HFF-Myc (cell line): ENCODE results near the gene NPC1.
"Not testable (repeated sequence)": the region's sequence is repeated elsewhere in the genome, so short reads cannot be mapped to it uniquely, and the experiment has no call there.

Experiments used
- DNase-seq: peaks from one replicate; pipeline ENCODE4 v3.0.0-alpha.2; 2011; ENCODE audit warnings: low read depth; ENCODE audit errors: extremely low read depth
- H3K4me3 ChIP-seq: replicated peaks from 2 replicates; pipeline ENCODE4 v1.5.1; 2011; ENCODE audit warnings: low read depth, mild to moderate bottlenecking, control low read depth, low read length
- CTCF ChIP-seq: IDR thresholded peaks from 2 replicates; pipeline ENCODE4 v1.5.1; 2012; ENCODE audit warnings: mild to moderate bottlenecking, low read depth, low read length, control low read depth; ENCODE audit errors: missing control alignments

The NPC1 gene

GRCh38 chr18:23578067-23578701 lies 8.1 kb downstream of the NPC1 start:
- H3K4me3 ChIP-seq, result no peak overlapping the region
- no peak for TF ChIP-seq CTCF
- DNase-seq, result no peak

- H3K4me3 ChIP-seq, DNase-seq: not testable (repeated sequence)
Observed at GRCh38 chr18:23577521-23577920, 8.8 kb downstream of the NPC1 start.

- H3K4me3 ChIP-seq, result no peak overlapping the region
- no peak for TF ChIP-seq CTCF
- DNase-seq, result no peak
Observed at GRCh38 chr18:23575309-23575651, 11.0 kb downstream of the NPC1 start.

GRCh38 chr18:23574611-23575308 lies 11.5 kb downstream of the NPC1 start:
- no peak for TF ChIP-seq CTCF
- DNase-seq, result no peak
- H3K4me3 ChIP-seq, result no peak overlapping the region

GRCh38 chr18:23573626-23574431 lies 12.5 kb downstream of the NPC1 start:
- no peak for TF ChIP-seq CTCF
- no peak overlapping the region for H3K4me3 ChIP-seq
- no peak for DNase-seq

GRCh38 chr18:23573020-23573419 lies 13.3 kb downstream of the NPC1 start:
- no peak for DNase-seq
- no peak overlapping the region for H3K4me3 ChIP-seq
- no peak for TF ChIP-seq CTCF

GRCh38 chr18:23572570-23572969 lies 13.7 kb downstream of the NPC1 start:
- H3K4me3 ChIP-seq, result no peak overlapping the region
- no peak for TF ChIP-seq CTCF
- no peak for DNase-seq
